IMR-90 (cell line): Measurements from ENCODE around the gene DOCK4. TPM values are rescaled to one million over a fixed set of nuclear protein-coding genes. Genes with fewer than 3 reads are reported as not detected.

Experiments
- ATAC-seq: fragments of 200-7000 bp; cut with Tn5 transposase; 2 replicates; pipeline ENCODE4 v1.9.1; 2020; ENCODE audit warnings: low read depth, mild to moderate bottlenecking, moderate library complexity
- BruUV-seq: library from RNA; stranded (reverse); fragments of 400-500 nt; replicated peaks from 2 replicates; lab custom pipeline; 2021; lab: Mats Ljungman, UMichigan
- CTCF ChIA-PET: fragments of 300-600 bp; formaldehyde crosslinking; extraction: SDS; loops from one replicate; lab custom pipeline; 2021; ENCODE audit warnings: antibody characterized with exemption; lab: Yijun Ruan, JAX
- POLR2A ChIA-PET: fragments of 300-600 bp; sonication (Branson Sonifier 250); formaldehyde crosslinking; loops from one replicate; lab custom pipeline; 2022; ENCODE audit warnings: antibody characterized with exemption; ENCODE audit not compliant: unreplicated experiment; lab: Charles Lee
- DNase-seq: peaks from one replicate; pipeline ENCODE4 v3.0.0; 2013
- H2AFZ ChIP-seq: replicated peaks from 2 replicates; pipeline ENCODE3; 2013; ENCODE audit warnings: low read length, mild to moderate bottlenecking; ENCODE audit not compliant: poor library complexity
- H2AK5ac ChIP-seq: 2 replicates; pipeline ENCODE4 v1.6.1; 2013; ENCODE audit warnings: low read depth, low read length, inconsistent platforms
- H2AK9ac ChIP-seq: replicated peaks from 2 replicates; pipeline ENCODE3; 2013; ENCODE audit warnings: mild to moderate bottlenecking, low read depth, low read length, moderate library complexity; ENCODE audit not compliant: poor library complexity
- H2BK120ac ChIP-seq: 2 replicates; pipeline ENCODE4 v1.6.1; 2013; ENCODE audit warnings: low read depth, low read length, inconsistent platforms
- H2BK15ac ChIP-seq: 3 replicates; pipeline ENCODE4 v1.6.1; 2013; ENCODE audit warnings: low read depth, low read length, inconsistent platforms
- H2BK20ac ChIP-seq: 2 replicates; pipeline ENCODE4 v1.6.1; 2013; ENCODE audit warnings: low read depth, mild to moderate bottlenecking, inconsistent platforms, low read length, moderate library complexity
- H2BK5ac ChIP-seq: 2 replicates; pipeline ENCODE4 v1.6.1; 2013; ENCODE audit warnings: mild to moderate bottlenecking, low read depth, low read length, inconsistent platforms; ENCODE audit not compliant: poor library complexity, severe bottlenecking
- H3K14ac ChIP-seq: replicated peaks from 2 replicates; pipeline ENCODE4 v1.6.1; 2013; ENCODE audit warnings: low read depth, low read length, inconsistent platforms
- H3K18ac ChIP-seq: 2 replicates; pipeline ENCODE4 v1.6.1; 2013; ENCODE audit warnings: low read depth, low read length, control low read depth
- H3K23ac ChIP-seq: 2 replicates; pipeline ENCODE4 v1.6.1; 2013; ENCODE audit warnings: low read depth, low read length, inconsistent platforms
- H3K27ac ChIP-seq: 2 replicates; pipeline ENCODE4 v1.5.1; 2013; ENCODE audit warnings: mild to moderate bottlenecking, control low read depth, low read length; ENCODE audit not compliant: insufficient read depth
- H3K27me3 ChIP-seq: 2 replicates; pipeline ENCODE4 v1.6.1; 2013; ENCODE audit warnings: low read length; ENCODE audit not compliant: control insufficient read depth, insufficient read depth
- H3K36me3 ChIP-seq: 2 replicates; pipeline ENCODE4 v1.6.1; 2013; ENCODE audit warnings: low read length, mixed read lengths; ENCODE audit not compliant: control insufficient read depth, insufficient read depth
- H3K4ac ChIP-seq: 2 replicates; pipeline ENCODE4 v1.6.1; 2013; ENCODE audit warnings: low read depth, low read length, inconsistent platforms
- H3K4me1 ChIP-seq: 2 replicates; pipeline ENCODE4 v1.6.1; 2013; ENCODE audit warnings: low read length, mixed read lengths; ENCODE audit not compliant: control insufficient read depth, insufficient read depth
- H3K4me2 ChIP-seq: 2 replicates; pipeline ENCODE4 v1.6.1; 2013; ENCODE audit warnings: low read depth, mild to moderate bottlenecking, control low read depth, low read length, moderate library complexity
- H3K4me3 ChIP-seq: 2 replicates; pipeline ENCODE4 v1.5.1; 2013; ENCODE audit warnings: low read depth, mild to moderate bottlenecking, control low read depth, low read length, moderate library complexity; ENCODE audit not compliant: insufficient read depth
- H3K56ac ChIP-seq: 2 replicates; pipeline ENCODE4 v1.6.1; 2013; ENCODE audit warnings: low read length, inconsistent platforms; ENCODE audit not compliant: insufficient read depth; ENCODE audit errors: extremely low read depth
- H3K79me1 ChIP-seq, 2 experiments: 2 replicates each; pipeline ENCODE4 v1.6.1; 2013; ENCODE audit warnings: low read length in 2 of 2, inconsistent platforms in 1 of 2, low read depth in 1 of 2
- H3K9ac ChIP-seq: 2 replicates; pipeline ENCODE4 v1.6.1; 2013; ENCODE audit warnings: low read depth, low read length, control low read depth
- H3K9me1 ChIP-seq: 2 replicates; pipeline ENCODE4 v1.6.1; 2013; ENCODE audit warnings: low read length, inconsistent platforms; ENCODE audit not compliant: insufficient read depth
- H3K9me3 ChIP-seq: 2 replicates; pipeline ENCODE4 v1.6.1; 2013; ENCODE audit warnings: low read length; ENCODE audit not compliant: control insufficient read depth, insufficient read depth
- H4K20me1 ChIP-seq: 2 replicates; pipeline ENCODE4 v1.6.1; 2013; ENCODE audit warnings: low read length, inconsistent platforms; ENCODE audit not compliant: insufficient read depth
- H4K5ac ChIP-seq: 2 replicates; pipeline ENCODE4 v1.6.1; 2013; ENCODE audit warnings: mild to moderate bottlenecking, low read depth, low read length, control low read depth
- H4K8ac ChIP-seq, 2 experiments: 2 replicates each; pipeline ENCODE4 v1.6.1; 2013; ENCODE audit warnings: low read depth in 2 of 2, low read length in 2 of 2, control low read depth in 1 of 2, inconsistent platforms in 1 of 2
- H4K91ac ChIP-seq: 2 replicates; pipeline ENCODE4 v1.6.1; 2013; ENCODE audit warnings: low read depth, low read length, inconsistent platforms; ENCODE audit not compliant: insufficient read depth
- CHD1 ChIP-seq: IDR thresholded peaks from 2 replicates; pipeline ENCODE4 v1.6.1; 2012; ENCODE audit warnings: low read depth, low read length, improper control_type of control experiment
- CTCF ChIP-seq: conservative IDR thresholded peaks from 2 replicates; pipeline ENCODE4 v1.5.1; 2012; ENCODE audit warnings: mild to moderate bottlenecking, low read depth, low read length, improper control_type of control experiment
- FOS ChIP-seq: fragments of 150-350 bp; IDR thresholded peaks from 2 replicates; pipeline ENCODE4 v1.6.1; 2016; ENCODE audit warnings: low read depth, low read length
- MAFK ChIP-seq: IDR thresholded peaks from 2 replicates; pipeline ENCODE4 v1.6.1; 2012; ENCODE audit warnings: low read depth, low read length, improper control_type of control experiment
- NFE2L2 ChIP-seq: fragments of 150-350 bp; IDR thresholded peaks from 2 replicates; pipeline ENCODE4 v1.6.1; 2016; ENCODE audit warnings: low read depth, mild to moderate bottlenecking, low read length
- POLR2A ChIP-seq: IDR thresholded peaks from 2 replicates; pipeline ENCODE4 v1.6.1; 2012; ENCODE audit warnings: mild to moderate bottlenecking, low read depth, low read length
- USF2 ChIP-seq: fragments of 150-350 bp; IDR thresholded peaks from 2 replicates; pipeline ENCODE4 v1.6.1; 2017; ENCODE audit warnings: mild to moderate bottlenecking, antibody characterized with exemption, low read length, low read depth
- WGBS, 2 experiments: methylation state at CpG; one replicate each; pipeline versions ENCODE4 v1.1.5 to v1.1.7; 2013; ENCODE audit warnings: missing lambda C conversion rate in 2 of 2; ENCODE audit not compliant: insufficient read length in 1 of 2; ENCODE audit errors: extremely low coverage in 2 of 2; 5-methylcytosine and 5-hydroxymethylcytosine counted together
- dilution Hi-C: fragments of 300-500 bp; cut with HindIII; formaldehyde crosslinking; loops from one replicate; pipeline ENCODE4 v1.14.3; 2018; ENCODE audit warnings: low sequenced_read_pairs; ENCODE audit not compliant: unreplicated experiment
- in situ Hi-C: fragments of 300-500 bp; cut with MboI; formaldehyde crosslinking; loops from 3 replicates; pipeline ENCODE4 v1.14.3; 2019; ENCODE audit warnings: low sequenced_read_pairs, inconsistent platforms, mixed read lengths
- intact Hi-C: fragments of 100-400 bp; cut with micrococcal nuclease; formaldehyde crosslinking; loops from 2 replicates; pipeline ENCODE4 v1.10.0; 2022
- polyA plus RNA-seq, 3 experiments: library from polyadenylated mRNA; depleted of rRNA; stranded (reverse); fragments of >200 nt; gene quantifications; 2 replicates each; pipeline ENCODE4 v1.2.3, GENCODE V29; 2012; ENCODE audit warnings: low replicate concordance in 1 of 3
- total RNA-seq: library from RNA; depleted of rRNA; stranded (reverse); fragments of >200 nt; gene quantifications from 2 replicates; pipeline ENCODE4 v1.2.3, GENCODE V29; 2012

DOCK4 gene
- total and polyA plus RNA-seq, 2 of the 4 experiments (the other 2 are of a cell fraction): 4.4 to 12.2 TPM

- no peak overlapping the region for H3K14ac ChIP-seq
- H3K79me1 ChIP-seq: no peaks in the 10 kb centered on the region
- DNase-seq (no peak), ATAC-seq (no peak)
- ChIA-PET POLR2A (no interaction called here), CTCF (no interaction called here)
- H2AK9ac ChIP-seq: no peak overlapping the region
- H4K8ac ChIP-seq: no peak overlapping the region
- H2AFZ ChIP-seq: no peak overlapping the region
- no peak overlapping the region for H3K4me3 ChIP-seq
- no peak overlapping the region for H2BK5ac ChIP-seq
- no peak overlapping the region for H2AK5ac ChIP-seq
- H4K20me1 ChIP-seq: no peaks in the 10 kb centered on the region
- TF ChIP-seq USF2: no peak
- TF ChIP-seq CTCF: no peak
- TF ChIP-seq MAFK: no peak
- TF ChIP-seq POLR2A: no peak
- TF ChIP-seq FOS: no peak
- TF ChIP-seq CHD1: no peak
- TF ChIP-seq NFE2L2: no peak
- H3K27me3 ChIP-seq: no peaks in the 10 kb centered on the region
- no peak overlapping the region for H2BK20ac ChIP-seq
- H3K56ac ChIP-seq: no peak overlapping the region
- no peak overlapping the region for H4K5ac ChIP-seq
- no peaks in the 10 kb centered on the region for H3K9me3 ChIP-seq
- H3K4me1 ChIP-seq: no peaks in the 10 kb centered on the region
- H4K91ac ChIP-seq: no peak overlapping the region
- intact Hi-C loops (no loop called here), dilution Hi-C loops (no loop called here), in situ Hi-C loops (no loop called here)
- no TSS peak for BruUV-seq
- H2BK120ac ChIP-seq: no peak overlapping the region
- H3K4ac ChIP-seq: no peak overlapping the region
- H3K36me3 ChIP-seq: peaks cover 16% of the 10 kb centered on the region
- H3K27ac ChIP-seq: no peak overlapping the region
- WGBS, 2 experiments: 100% methylated on average over 3 of the region's 4 CpGs; no CpG with 5 or more reads in 1 of the 2 experiments
- no peak overlapping the region for H2BK15ac ChIP-seq
- no peak overlapping the region for H3K4me2 ChIP-seq
- H3K23ac ChIP-seq: no peak overlapping the region
- no peak overlapping the region for H3K18ac ChIP-seq
- no peaks in the 10 kb centered on the region for H3K9me1 ChIP-seq
- no peak overlapping the region for H3K9ac ChIP-seq
These were observed 230.9 kb downstream of the DOCK4 start for GRCh38 chr7:111975346-111975745.
